M059J (cell line): Measurements from ENCODE around the gene KDM5A. TPM values are rescaled to one million over a fixed set of nuclear protein-coding genes. Genes with fewer than 3 reads are reported as not detected.
A peak's percentile ranks its signal among the peaks of the same experiment; 100 is the strongest.
"Not testable (repeated sequence)": the region's sequence is repeated elsewhere in the genome, so short reads cannot be mapped to it uniquely, and the experiment has no call there.

ENCODE experiments used
- DNase-seq: peaks from one replicate; pipeline ENCODE4 v3.0.0-alpha.2; 2012; ENCODE audit warnings: low read depth
- total RNA-seq: library from RNA; depleted of rRNA; stranded (reverse); fragments of >200 nt; shearing (Covaris generic); gene quantifications from 2 replicates; pipeline ENCODE4 v1.2.3, GENCODE V29; 2014; rRNA removed

Gene KDM5A
- total RNA-seq = 33.8 and 40.3 TPM in 2 replicates

GRCh38 chr12:389142-390096 is at the start of gene KDM5A:
KDM5A (minus strand) TSS chr12:389320; CDS start chr12:389091, 229 bp downstream.
- DNase-seq = peak; percentile 88

- DNase-seq = not testable (repeated sequence)
Measured at GRCh38 chr12:435737-436136, 46.6 kb upstream of the KDM5A start.

- DNase-seq = no peak
Measured at GRCh38 chr12:422526-422925, 33.4 kb upstream of the KDM5A start.

DNA sequence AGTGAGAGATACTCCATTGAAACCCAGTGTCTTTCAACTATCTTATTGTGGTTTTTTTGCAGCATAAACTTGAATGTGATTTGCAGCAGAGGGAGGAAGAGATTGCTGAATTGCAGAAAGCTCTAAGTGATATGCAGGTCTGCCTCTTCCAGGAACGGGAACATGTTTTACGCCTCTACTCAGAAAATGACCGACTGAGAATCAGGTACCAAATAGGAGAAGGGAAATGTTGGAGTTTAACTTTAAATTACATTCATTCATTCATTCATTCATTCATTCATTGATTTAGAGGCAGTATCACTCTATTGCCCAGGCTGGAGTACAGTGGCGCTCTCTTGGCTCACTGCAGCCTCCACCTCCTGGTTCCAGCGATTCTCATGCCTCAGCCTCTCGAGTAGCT is 29.3 kb upstream of the KDM5A start:
- no peak for DNase-seq

- no peak for DNase-seq
Measured at GRCh38 chr12:414859-415258, 25.7 kb upstream of the KDM5A start.

GRCh38 chr12:402029-402389 is 12.9 kb upstream of the KDM5A start:
- peak; percentile 41 for DNase-seq

DNA sequence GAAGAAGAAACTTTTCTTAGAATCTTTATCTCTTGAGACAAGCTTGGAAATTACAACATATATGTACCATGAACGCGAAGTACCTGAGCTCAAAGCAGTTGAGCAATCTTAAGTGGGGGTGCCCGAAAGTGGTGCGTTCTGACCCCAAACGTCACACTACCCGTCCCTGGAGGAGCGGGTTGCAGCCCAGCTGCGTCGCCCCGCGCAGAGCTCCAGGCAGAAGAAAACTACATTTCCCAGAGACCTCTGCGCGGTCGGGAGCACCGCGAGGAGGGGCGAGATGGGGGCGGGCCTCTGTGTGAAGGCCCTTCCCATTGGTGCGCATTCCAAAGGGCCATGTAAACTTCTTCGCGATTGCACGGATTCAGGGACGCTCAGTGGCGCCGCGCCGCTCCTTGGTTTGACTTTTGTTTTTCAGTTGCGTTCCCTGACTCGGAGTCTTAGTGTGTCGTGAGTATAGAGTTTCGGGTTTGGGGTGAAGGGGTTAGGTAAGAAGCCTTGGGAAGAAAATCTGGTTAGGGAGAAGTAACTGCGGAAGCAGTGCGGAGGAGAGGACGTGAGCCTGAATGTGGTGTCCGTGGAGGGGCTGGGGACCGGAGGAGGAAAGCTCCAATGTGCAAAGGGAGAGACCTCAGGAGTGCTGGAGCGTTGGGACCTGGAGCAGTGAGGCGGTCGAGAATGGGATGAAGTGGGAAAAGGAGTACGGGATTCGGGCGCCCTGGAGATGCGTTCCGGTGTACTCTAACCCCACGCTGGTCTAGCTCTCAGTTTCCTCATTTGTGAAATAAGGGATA is 12.3 kb upstream of the KDM5A start, which contains the start of gene CCDC77:
Gene CCDC77 (plus strand): TSS at position 410 of the 794 bp plus-strand sequence. CDS start 7,740 bp downstream, outside the sequence.
- peak; percentile 89 for DNase-seq

- no peak for DNase-seq
Measured at GRCh38 chr12:400828-401227, 11.7 kb upstream of the KDM5A start.

DNA sequence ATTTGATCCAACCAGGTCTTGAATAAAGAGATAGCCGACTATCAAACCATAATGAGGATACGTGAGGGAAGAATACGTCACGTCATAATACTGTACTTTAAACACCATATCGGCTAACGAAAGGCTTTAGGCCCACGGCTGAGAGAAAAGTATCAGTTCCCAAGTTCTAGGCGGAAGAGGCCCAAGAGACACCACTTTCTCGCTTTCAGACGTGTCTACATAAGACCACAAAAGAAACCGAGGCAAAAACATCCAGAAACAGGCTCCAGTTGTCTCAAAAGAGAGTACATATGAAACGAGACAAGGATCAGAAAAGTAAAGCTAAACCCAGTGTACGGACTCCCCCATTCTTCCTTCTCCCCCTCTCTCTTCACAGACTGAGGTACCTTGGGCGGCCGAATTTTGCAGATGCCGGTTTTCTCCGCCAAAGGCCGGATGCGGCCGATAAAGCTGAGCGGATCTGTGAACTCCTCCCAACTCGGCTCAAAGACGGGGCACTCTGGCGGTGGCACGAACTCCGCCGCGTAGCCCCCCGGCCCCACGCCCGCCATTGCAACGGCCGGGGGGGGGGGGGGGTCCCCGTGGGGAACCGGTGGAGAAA is 479 bp downstream of the KDM5A start:
- peak; percentile 34 for DNase-seq

DNA sequence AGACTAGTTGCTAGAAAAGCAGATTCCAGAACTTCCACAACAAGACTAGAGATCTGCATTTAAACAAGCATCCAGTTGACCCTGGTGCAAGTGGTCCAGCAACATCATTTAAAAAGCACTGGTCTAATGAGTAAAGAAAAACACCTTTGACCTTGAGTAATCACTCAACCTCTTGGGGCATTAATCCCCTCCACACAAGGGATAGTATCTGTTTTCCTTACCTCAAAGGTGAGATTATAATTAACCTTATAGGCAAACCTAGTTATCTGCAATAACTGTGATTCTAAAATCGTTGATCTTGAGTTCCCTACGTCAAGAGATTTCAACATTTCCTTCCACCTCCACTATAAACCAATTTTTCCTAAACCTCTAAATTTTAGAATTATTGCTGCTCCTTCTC is 1.1 kb downstream of the KDM5A start:
- DNase-seq = no peak

DNA sequence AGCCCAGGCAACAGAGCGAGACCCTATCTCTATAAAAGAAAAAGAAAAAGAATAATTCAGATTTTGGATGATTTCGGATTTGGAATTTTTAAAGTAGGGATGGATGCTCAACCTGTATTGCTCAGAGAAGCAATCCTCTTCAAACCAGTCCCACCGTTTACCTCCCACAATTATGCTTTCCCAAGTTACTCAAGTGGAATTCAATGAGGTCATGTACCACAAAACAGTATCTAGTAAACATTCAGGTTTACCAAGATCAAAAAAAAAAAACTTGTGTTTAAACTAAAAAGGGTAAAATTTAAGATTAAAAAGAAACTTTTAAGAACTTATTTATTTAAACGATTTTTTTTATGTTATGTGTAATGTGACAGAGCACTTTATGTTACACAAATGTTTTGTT is 2.5 kb downstream of the KDM5A start:
- peak; percentile 66 for DNase-seq

GRCh38 chr12:370739-371485 is 18.2 kb downstream of the KDM5A start:
- DNase-seq = not testable (repeated sequence)

GRCh38 chr12:367972-368371 is 21.1 kb downstream of the KDM5A start:
- DNase-seq = no peak

DNA sequence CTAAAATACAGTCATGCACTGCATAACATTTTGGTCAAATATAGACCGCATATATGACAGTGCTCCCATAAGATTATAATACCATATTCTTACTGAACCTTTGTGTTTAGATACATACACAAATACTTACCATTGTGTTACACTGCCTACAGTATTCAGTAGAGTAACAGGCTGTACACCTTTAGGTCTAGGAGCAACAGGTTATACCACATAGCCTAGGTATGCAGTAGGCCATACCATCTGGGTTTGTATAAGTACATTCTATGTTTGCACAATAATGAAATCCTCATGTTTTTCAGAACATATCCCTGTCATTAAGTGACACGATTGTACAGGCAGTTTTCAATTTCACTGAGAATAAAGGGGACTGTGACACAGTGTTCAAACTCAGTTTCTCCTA is 22.3 kb downstream of the KDM5A start:
- DNase-seq = no peak

DNA sequence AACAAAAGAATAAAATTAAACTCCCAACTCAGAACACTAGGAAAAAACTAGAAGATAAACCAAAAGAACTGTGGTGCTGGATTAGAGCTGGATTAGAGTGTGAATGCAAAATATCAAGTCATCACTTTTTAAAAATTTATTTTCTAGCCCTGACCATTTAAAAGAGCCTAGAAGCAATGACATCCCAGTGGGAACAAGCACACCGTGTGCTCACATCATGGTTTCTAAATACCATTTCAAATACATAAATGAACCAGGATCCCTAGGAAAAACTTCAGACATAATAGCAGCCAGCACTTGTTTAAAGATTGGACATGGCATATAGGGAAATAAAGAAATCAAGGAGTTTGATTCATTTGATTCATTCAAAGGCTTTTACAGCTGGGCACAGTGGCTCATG is 30.0 kb downstream of the KDM5A start:
- no peak for DNase-seq

DNA sequence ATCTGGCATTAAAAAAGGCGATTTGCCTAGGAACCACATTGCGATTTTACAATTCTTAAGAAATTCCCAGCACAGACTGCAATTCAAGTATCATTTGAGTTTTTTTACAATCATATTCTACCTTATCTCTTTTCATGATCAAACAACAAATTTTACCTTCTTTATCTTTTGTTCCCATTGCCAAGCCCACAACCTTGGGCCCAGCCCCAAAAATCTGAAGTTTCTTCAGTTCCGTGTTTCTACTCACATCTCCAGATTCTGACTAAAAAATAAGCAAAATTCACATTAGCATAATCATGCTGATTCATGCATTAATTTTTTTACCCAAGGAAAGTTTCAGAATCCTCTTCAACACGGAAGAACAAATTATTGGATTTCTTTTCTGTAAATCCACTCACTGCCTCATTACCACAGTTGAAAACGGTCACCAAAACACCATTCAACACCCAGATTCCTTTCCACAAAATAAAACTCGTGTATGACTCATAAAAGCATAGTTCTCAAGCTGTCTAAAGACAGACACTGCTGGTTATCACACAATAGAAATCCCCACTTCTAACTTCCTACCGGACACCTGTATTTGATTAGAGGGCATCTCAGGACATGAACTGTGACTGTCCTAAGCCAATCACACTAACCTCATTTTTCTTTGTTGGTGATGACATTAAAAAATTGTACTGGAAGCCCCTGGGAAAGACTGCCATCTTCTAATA is 32.7 kb downstream of the KDM5A start:
- peak; percentile 70 for DNase-seq

DNA sequence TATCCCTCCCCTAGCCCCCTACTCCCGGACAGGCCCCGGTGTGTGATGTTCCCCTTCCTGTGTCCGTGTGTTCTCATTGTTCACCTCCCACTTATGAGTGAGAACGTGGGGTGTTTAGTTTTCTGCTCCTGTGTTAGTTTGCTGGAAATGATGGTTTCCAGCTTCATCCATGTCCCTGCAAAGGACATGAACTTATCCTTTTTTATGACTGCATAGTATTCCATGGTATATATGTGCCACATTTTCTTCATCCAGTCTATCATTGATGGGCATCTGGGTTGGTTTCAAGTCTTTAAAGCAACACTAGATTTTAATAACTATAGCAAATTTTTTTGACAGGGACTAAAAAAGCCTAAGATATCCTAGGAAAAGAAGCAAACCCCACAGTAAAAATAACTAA is 37.9 kb downstream of the KDM5A start:
- DNase-seq = not testable (repeated sequence)

- DNase-seq = peak; percentile 17
Measured at GRCh38 chr12:349625-350024, 39.5 kb downstream of the KDM5A start.

GRCh38 chr12:343036-343435 is 46.1 kb downstream of the KDM5A start:
- DNase-seq = not testable (repeated sequence)

DNA sequence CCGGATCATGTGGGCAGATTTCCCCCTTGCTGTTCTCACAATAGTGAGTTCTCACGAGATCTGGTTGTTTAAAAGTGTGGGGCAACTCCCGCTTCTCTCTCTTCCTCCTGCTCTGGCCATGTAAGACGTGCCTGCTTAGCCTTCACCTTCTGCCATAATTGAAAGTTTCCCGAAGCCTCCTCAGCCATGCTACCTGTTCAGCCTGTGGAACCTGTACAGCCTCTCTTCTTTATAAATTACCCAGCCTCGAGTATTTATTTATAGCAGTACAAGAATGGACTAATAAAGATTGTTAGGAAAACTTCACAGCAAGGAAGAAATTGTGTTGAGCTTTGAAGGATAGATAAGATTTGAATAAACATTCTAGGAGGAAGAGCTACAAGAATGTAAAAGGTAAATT is 52.1 kb downstream of the KDM5A start:
- DNase-seq = no peak

GRCh38 chr12:334125-334524 is 55.0 kb downstream of the KDM5A start:
- no peak for DNase-seq
